Activated CD4-positive, CD25-positive, alpha-beta regulatory T cell (primary cell): Measurements from ENCODE around the gene ORMDL3.
"Not testable (repeated sequence)": the region's sequence is repeated elsewhere in the genome, so short reads cannot be mapped to it uniquely, and the experiment has no call there.

Experiments
- DNase-seq, 4 experiments: peaks; one replicate each; lab custom pipeline; 2025; lab: John Stamatoyannopoulos, UW

Gene ORMDL3

GRCh38 chr17:39949028-39949427, 21.6 kb upstream of the ORMDL3 start:
- DNase-seq = no peak

- not testable (repeated sequence) for DNase-seq
These were observed 21.1 kb upstream of the ORMDL3 start for GRCh38 chr17:39948489-39948828.

- no peak for DNase-seq
These were observed 19.3 kb upstream of the ORMDL3 start for GRCh38 chr17:39946551-39947330.

- DNase-seq = no peak
These were observed 17.0 kb upstream of the ORMDL3 start for GRCh38 chr17:39944393-39944711.

- DNase-seq = no peak
These were observed 16.4 kb upstream of the ORMDL3 start for GRCh38 chr17:39943702-39944392.

GRCh38 chr17:39939588-39940419, 12.4 kb upstream of the ORMDL3 start:
- DNase-seq = no peak

GRCh38 chr17:39939106-39939505, 11.7 kb upstream of the ORMDL3 start:
- DNase-seq = no peak

GRCh38 chr17:39938140-39938869, 10.9 kb upstream of the ORMDL3 start:
- no peak for DNase-seq

- DNase-seq = no peak
These were observed 10.0 kb upstream of the ORMDL3 start for GRCh38 chr17:39937447-39937846.

- no peak for DNase-seq
These were observed 8.5 kb upstream of the ORMDL3 start for GRCh38 chr17:39935909-39936308.

- DNase-seq = no peak
These were observed 6.9 kb upstream of the ORMDL3 start for GRCh38 chr17:39934324-39934723.

GRCh38 chr17:39933912-39934311, 6.5 kb upstream of the ORMDL3 start:
- DNase-seq = no peak

GRCh38 chr17:39929646-39930407, 2.4 kb upstream of the ORMDL3 start:
- DNase-seq = no peak

GRCh38 chr17:39928858-39929645, 1.7 kb upstream of the ORMDL3 start:
- no peak for DNase-seq

GRCh38 chr17:39927929-39928857, 792 bp upstream of the ORMDL3 start:
- no peak for DNase-seq

GRCh38 chr17:39926588-39927100, 757 bp downstream of the ORMDL3 start:
- DNase-seq = peak in 2 of 4 experiments; percentile 34 to 37

- DNase-seq = no peak
These were observed 1.2 kb downstream of the ORMDL3 start for GRCh38 chr17:39926135-39926587.

- no peak for DNase-seq
These were observed 1.9 kb downstream of the ORMDL3 start for GRCh38 chr17:39925282-39926134.
